Raji (cell line): ENCODE measurements around the gene TMED3.

ENCODE experiments used
- POLR2A ChIP-seq: IDR thresholded peaks from 2 replicates; pipeline ENCODE4 v1.6.1; 2011; ENCODE audit warnings: low read depth, low read length, control low read depth; ENCODE audit not compliant: insufficient read depth

The TMED3 gene

GRCh38 chr15:79349525-79349924 lies 38.6 kb downstream of the TMED3 start:
- no peak for TF ChIP-seq POLR2A

DNA sequence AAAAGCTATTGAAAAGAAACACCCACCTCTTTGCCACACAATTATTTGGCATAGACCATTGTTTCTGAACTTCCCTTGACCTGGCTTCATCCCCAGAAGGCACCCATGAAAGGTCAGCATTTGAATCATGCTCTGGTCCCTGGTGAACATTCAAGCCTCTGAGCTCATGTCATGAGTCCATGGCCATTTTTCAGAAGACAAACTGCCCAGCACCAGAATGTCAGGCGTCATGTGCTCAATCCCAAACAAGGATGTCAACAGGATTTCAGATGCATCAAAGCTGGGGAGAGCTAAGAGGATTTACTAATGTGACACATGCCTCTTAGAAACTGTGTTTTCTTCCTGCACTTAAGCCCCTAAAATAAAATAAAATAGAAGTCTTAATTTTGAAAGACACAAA lies 41.3 kb downstream of the TMED3 start:
- TF ChIP-seq POLR2A = no peak

DNA sequence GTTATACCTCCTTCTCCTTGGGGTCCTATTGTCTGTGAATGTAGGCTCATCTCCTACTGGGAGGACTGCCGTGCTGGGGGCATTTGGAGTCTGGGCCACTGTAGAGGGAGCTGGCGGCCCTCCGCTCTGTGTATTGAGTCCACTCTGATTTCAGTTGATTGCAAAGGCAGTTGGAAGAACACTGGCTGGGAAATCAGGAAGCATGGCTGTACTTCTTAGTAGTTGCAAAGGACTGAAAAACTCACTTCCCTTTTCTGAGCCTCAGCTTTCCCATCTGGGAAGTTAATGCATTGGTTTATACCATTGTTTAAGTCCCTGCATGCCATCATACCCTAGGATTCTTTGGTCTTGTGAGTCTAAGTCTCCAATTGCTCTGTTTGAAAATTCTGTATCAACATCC lies 46.7 kb downstream of the TMED3 start:
- no peak for TF ChIP-seq POLR2A

GRCh38 chr15:79358069-79358468 lies 47.2 kb downstream of the TMED3 start:
- no peak for TF ChIP-seq POLR2A

- no peak for TF ChIP-seq POLR2A
These were observed 53.8 kb downstream of the TMED3 start for GRCh38 chr15:79364571-79365240.

- no peak for TF ChIP-seq POLR2A
These were observed 54.9 kb downstream of the TMED3 start for GRCh38 chr15:79365765-79366164.

- TF ChIP-seq POLR2A = no peak
These were observed 55.8 kb downstream of the TMED3 start for GRCh38 chr15:79366691-79367090.

DNA sequence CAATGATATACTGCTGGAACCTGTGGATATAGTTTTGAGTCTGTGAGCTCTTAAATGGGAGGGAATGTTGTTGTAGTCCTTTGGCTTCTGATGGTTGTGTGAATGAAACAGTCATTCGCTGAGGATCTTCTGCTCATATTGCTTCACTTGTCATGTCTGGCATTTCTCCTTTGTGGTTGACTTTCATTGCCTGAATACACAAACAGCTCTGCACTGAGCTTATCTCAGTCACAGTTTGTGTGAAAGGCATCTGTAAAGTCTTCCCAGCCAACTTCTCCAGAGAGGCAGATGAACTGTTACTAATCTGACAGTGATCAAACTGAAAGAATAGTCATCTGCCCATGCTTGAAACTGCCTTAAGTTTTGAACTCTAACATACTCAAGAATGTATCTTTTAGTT lies 59.8 kb downstream of the TMED3 start:
- TF ChIP-seq POLR2A = no peak

DNA sequence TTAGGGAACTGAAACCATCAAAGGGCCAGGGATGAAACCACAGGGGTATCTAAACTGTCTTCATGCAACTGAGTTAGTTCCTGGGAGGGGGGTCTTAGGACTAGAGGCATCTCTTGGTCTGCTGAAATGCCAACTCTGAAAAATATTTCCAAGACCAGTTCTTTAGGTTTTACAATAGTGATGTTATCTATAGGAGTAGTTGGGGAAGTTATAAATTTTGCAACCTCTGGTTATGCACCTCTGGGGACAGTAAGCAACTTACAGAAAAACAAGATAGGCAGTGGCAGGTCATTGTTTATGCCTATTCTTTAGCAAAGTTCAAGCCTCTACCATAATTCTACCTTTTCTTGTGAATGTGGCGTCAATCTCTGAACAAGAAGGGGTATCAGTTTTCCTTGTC lies 60.7 kb downstream of the TMED3 start:
- TF ChIP-seq POLR2A = no peak

- TF ChIP-seq POLR2A = no peak
These were observed 61.5 kb downstream of the TMED3 start for GRCh38 chr15:79372428-79372827.
